ENCODE results near the gene DCHS1.

DCHS1 gene

GRCh38 chr11:6611092-6611962 lies 44.3 kb downstream of the DCHS1 start:
- DNase-seq = peak in 1 of 2 experiments; percentile 18

- DNase-seq = no peak
These were observed 45.0 kb downstream of the DCHS1 start for GRCh38 chr11:6610591-6610990.

GRCh38 chr11:6609502-6610015 lies 46.0 kb downstream of the DCHS1 start:
- DNase-seq = no peak

- no peak for DNase-seq
These were observed 46.7 kb downstream of the DCHS1 start for GRCh38 chr11:6608726-6609501.

- DNase-seq = no peak
These were observed 47.6 kb downstream of the DCHS1 start for GRCh38 chr11:6608011-6608410.

- DNase-seq = no peak
These were observed 48.3 kb downstream of the DCHS1 start for GRCh38 chr11:6607190-6607795.

- DNase-seq = no peak
These were observed 49.0 kb downstream of the DCHS1 start for GRCh38 chr11:6606471-6607189.

GRCh38 chr11:6604790-6605189 lies 50.8 kb downstream of the DCHS1 start:
- DNase-seq = no peak

- peak; percentile 47 to 49 for DNase-seq
These were observed 51.5 kb downstream of the DCHS1 start for GRCh38 chr11:6604081-6604626.

GRCh38 chr11:6603287-6604080 lies 52.1 kb downstream of the DCHS1 start, which contains the start of the genes ILK and RRP8:
Gene ILK (plus strand): TSS chr11:6603774. CDS start chr11:6604272, 498 bp downstream.
Gene RRP8 (minus strand): TSS chr11:6603616. CDS start chr11:6603502, 114 bp downstream.
- DNase-seq = peak; percentile 71 to 75

GRCh38 chr11:6602096-6602940 lies 53.3 kb downstream of the DCHS1 start:
- DNase-seq = no peak

- no peak for DNase-seq
These were observed 54.6 kb downstream of the DCHS1 start for GRCh38 chr11:6601041-6601461.

GRCh38 chr11:6599881-6600390 lies 55.7 kb downstream of the DCHS1 start:
- DNase-seq = no peak

GRCh38 chr11:6599449-6599848 lies 56.2 kb downstream of the DCHS1 start:
- DNase-seq = no peak

- DNase-seq = no peak
These were observed 57.1 kb downstream of the DCHS1 start for GRCh38 chr11:6598555-6598954.

- no peak for DNase-seq
These were observed 59.3 kb downstream of the DCHS1 start for GRCh38 chr11:6596239-6596877.

GRCh38 chr11:6594142-6594768 lies 61.4 kb downstream of the DCHS1 start:
- no peak for DNase-seq

GRCh38 chr11:6588018-6588417 lies 67.6 kb downstream of the DCHS1 start:
- no peak for DNase-seq

- no peak for DNase-seq
These were observed 68.2 kb downstream of the DCHS1 start for GRCh38 chr11:6587360-6587953.

All from activated CD4-positive, alpha-beta T cell treated with anti-CD3 and anti-CD28 coated beads, Interleukin-2, amount 50 U/mL, for 4 hours (primary cell).